Fibroblast of lung (primary cell): ENCODE measurements around the gene TOLLIP. TPM values are rescaled to one million over a fixed set of nuclear protein-coding genes. Genes with fewer than 3 reads are reported as not detected.
A peak's percentile ranks its signal among the peaks of the same experiment; 100 is the strongest.

Experiments used
- DNase-seq, 2 donors: peaks; one replicate each; pipeline versions ENCODE4 v3.0.0 to v3.0.0-alpha.2; 2010; ENCODE audit warnings: low read depth in 2 of 2
- H2AFZ ChIP-seq: 2 replicates; pipeline ENCODE4 v1.5.1; 2012; ENCODE audit warnings: low read length, control low read depth, inconsistent platforms
- H3K27ac ChIP-seq: 2 replicates; pipeline ENCODE4 v1.5.1; 2011; ENCODE audit warnings: low read length, control low read depth; ENCODE audit not compliant: insufficient read depth
- H3K27me3 ChIP-seq: 2 replicates; pipeline ENCODE4 v1.5.1; 2011; ENCODE audit warnings: mild to moderate bottlenecking, low read length; ENCODE audit not compliant: control insufficient read depth, insufficient read depth
- H3K36me3 ChIP-seq: 2 replicates; pipeline ENCODE4 v1.5.1; 2011; ENCODE audit warnings: low read length; ENCODE audit not compliant: control insufficient read depth, insufficient read depth
- H3K4me1 ChIP-seq: 2 replicates; pipeline ENCODE4 v1.5.1; 2011; ENCODE audit warnings: low read length; ENCODE audit not compliant: control insufficient read depth, insufficient read depth; ENCODE audit errors: extremely low read depth
- H3K4me2 ChIP-seq: 2 replicates; pipeline ENCODE4 v1.5.1; 2011; ENCODE audit warnings: low read length, control low read depth; ENCODE audit not compliant: insufficient read depth; ENCODE audit errors: extremely low read depth
- H3K4me3 ChIP-seq, 4 experiments: fragments of 200-600 bp in 1 of 4; sonication (generic) in 1 of 4; replicated peaks in 1 of 4; 2 replicates each; pipeline ENCODE4 v1.5.1; 2011 to 2016; ENCODE audit warnings: low read length in 4 of 4, low read depth in 3 of 4, mild to moderate bottlenecking in 3 of 4, control low read depth in 2 of 4, inconsistent platforms in 1 of 4, mixed read lengths in 1 of 4; ENCODE audit not compliant: insufficient read depth in 1 of 4; ENCODE audit errors: control extremely low read depth in 1 of 4
- H3K79me2 ChIP-seq: 2 replicates; pipeline ENCODE4 v1.5.1; 2012; ENCODE audit warnings: mild to moderate bottlenecking, low read length, inconsistent platforms; ENCODE audit not compliant: control insufficient read depth, insufficient read depth
- H3K9ac ChIP-seq: 2 replicates; pipeline ENCODE4 v1.5.1; 2011; ENCODE audit warnings: mild to moderate bottlenecking, low read length, control low read depth; ENCODE audit not compliant: insufficient read depth
- H3K9me3 ChIP-seq: 2 replicates; pipeline ENCODE4 v1.5.1; 2012; ENCODE audit warnings: low read depth, low read length; ENCODE audit not compliant: control insufficient read depth, insufficient read depth
- H4K20me1 ChIP-seq: 2 replicates; pipeline ENCODE4 v1.5.1; 2011; ENCODE audit warnings: low read length; ENCODE audit not compliant: control insufficient read depth, insufficient read depth; ENCODE audit errors: extremely low read depth
- EZH2 ChIP-seq: IDR thresholded peaks from 2 replicates; pipeline ENCODE4 v1.5.1; 2012; ENCODE audit warnings: low read length, control low read depth, mild to moderate bottlenecking; ENCODE audit errors: missing control alignments
- polyA plus RNA-seq, 2 donors: library from polyadenylated mRNA; depleted of rRNA in 1 of 2; stranded (reverse) in 1 of 2; unstranded in 1 of 2; fragments of >200 nt; gene quantifications; 2 replicates each; pipeline ENCODE4 v1.2.1, GENCODE V29; 2011 to 2012; ENCODE audit warnings: missing spikeins in 1 of 2
- total RNA-seq: library from RNA; depleted of rRNA; stranded (reverse); fragments of >200 nt; gene quantifications from 2 replicates; pipeline ENCODE4 v1.2.1, GENCODE V29; 2014
- TF ChIP-seq, protein P1 (sequence below), 2 donors: IDR thresholded peaks in 1 of 2; conservative IDR thresholded peaks in 1 of 2; 1 replicate in 1 of 2; 2 replicates in 1 of 2; pipeline ENCODE4 v1.5.1; 2011 to 2012; ENCODE audit warnings: low read length in 2 of 2, control low read depth in 1 of 2, inconsistent platforms in 1 of 2, low read depth in 1 of 2, mild to moderate bottlenecking in 1 of 2

Gene TOLLIP
- total and polyA plus RNA-seq, 2 donors (not counting 1 experiment from before 2014, with no cell fraction given) = 28.4 to 34.6 TPM

- peaks cover 2% of the 10 kb centered on the region for H3K36me3 ChIP-seq
- H3K4me1 ChIP-seq = peaks cover 6% of the 10 kb centered on the region
- no peak overlapping the region for H3K4me3 ChIP-seq
- peak; percentile 20 to 44 for DNase-seq
- H3K9ac ChIP-seq = no peak overlapping the region
- H2AFZ ChIP-seq = no peak overlapping the region
- peaks cover 1% of the 10 kb centered on the region for H4K20me1 ChIP-seq
- TF ChIP-seq, protein P1, sequence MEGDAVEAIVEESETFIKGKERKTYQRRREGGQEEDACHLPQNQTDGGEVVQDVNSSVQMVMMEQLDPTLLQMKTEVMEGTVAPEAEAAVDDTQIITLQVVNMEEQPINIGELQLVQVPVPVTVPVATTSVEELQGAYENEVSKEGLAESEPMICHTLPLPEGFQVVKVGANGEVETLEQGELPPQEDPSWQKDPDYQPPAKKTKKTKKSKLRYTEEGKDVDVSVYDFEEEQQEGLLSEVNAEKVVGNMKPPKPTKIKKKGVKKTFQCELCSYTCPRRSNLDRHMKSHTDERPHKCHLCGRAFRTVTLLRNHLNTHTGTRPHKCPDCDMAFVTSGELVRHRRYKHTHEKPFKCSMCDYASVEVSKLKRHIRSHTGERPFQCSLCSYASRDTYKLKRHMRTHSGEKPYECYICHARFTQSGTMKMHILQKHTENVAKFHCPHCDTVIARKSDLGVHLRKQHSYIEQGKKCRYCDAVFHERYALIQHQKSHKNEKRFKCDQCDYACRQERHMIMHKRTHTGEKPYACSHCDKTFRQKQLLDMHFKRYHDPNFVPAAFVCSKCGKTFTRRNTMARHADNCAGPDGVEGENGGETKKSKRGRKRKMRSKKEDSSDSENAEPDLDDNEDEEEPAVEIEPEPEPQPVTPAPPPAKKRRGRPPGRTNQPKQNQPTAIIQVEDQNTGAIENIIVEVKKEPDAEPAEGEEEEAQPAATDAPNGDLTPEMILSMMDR (conservative IDR thresholded peaks at IDR 0.05 in 1 of 2, IDR thresholded peaks at IDR 0.05 in 1 of 2; ENCODE audit: low read depth in 1 of 2, low read length in 2 of 2) = no peak
- peak overlapping the region; percentile 10 for H3K27ac ChIP-seq
- peaks cover 70% of the 10 kb centered on the region for H3K79me2 ChIP-seq
- no peaks in the 10 kb centered on the region for H3K27me3 ChIP-seq
- no peaks in the 10 kb centered on the region for H3K9me3 ChIP-seq
- H3K4me2 ChIP-seq = peak overlapping the region; percentile 25
Observed at GRCh38 chr11:1303973-1304372, 5.5 kb downstream of the TOLLIP start.

DNA sequence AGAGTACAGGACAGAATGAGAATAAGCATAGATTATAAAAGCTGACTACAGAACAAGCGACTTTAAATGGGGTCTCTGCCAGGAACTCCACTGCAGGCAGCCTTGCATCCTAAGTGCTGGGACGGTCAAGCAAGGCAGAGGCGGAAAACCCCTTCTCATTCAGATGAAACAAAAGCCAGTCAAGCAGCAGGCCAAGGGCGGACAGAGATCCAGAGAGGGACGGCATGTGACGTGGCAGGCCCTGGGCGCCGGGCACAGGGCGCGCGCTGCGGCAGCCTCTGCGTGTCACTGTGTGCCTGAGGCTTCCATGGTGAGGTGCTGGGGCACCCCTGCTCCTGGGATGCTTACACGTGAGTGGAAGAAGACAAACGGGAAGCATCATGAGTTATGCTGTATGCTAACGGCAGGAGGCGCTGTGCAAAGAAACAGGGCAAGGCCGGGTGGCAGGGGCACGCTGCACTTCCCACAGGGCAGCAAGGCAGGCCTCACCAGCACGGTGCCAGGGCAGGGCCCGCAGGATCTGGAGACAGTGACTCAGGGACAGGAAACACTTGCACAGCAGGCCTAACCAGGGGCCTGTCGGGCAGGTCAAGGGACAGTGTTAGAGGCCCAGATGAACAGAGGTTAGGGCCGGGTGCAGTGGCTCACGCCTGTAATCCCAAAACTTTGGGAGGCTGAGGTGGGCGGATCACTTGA, 6.2 kb downstream of the TOLLIP start:
- H3K9ac ChIP-seq = no peak overlapping the region

GRCh38 chr11:1302461-1303125, 6.8 kb downstream of the TOLLIP start:
- peaks cover 3% of the 10 kb centered on the region for H3K4me1 ChIP-seq
- H2AFZ ChIP-seq = no peak overlapping the region
- H3K27ac ChIP-seq = no peak overlapping the region
- H3K9me3 ChIP-seq = no peaks in the 10 kb centered on the region
- no peak for DNase-seq
- H3K4me3 ChIP-seq = no peak overlapping the region
- H3K4me2 ChIP-seq = no peak overlapping the region
- peaks cover 65% of the 10 kb centered on the region for H3K79me2 ChIP-seq
- peaks cover 1% of the 10 kb centered on the region for H4K20me1 ChIP-seq
- TF ChIP-seq, protein P1 (conservative IDR thresholded peaks at IDR 0.05 in 1 of 2, IDR thresholded peaks at IDR 0.05 in 1 of 2; ENCODE audit: low read depth in 1 of 2, low read length in 2 of 2) = no peak
- no peak for TF ChIP-seq EZH2
- no peaks in the 10 kb centered on the region for H3K27me3 ChIP-seq
- peaks cover 2% of the 10 kb centered on the region for H3K36me3 ChIP-seq
- no peak overlapping the region for H3K9ac ChIP-seq

More for the DNA sequence above, 6.2 kb downstream of the TOLLIP start:
- Histone ChIP-seq H3K9me3 (no peaks in the 10 kb centered on the region), H2AFZ (no peak overlapping the region), H3K27me3 (no peaks in the 10 kb centered on the region), H3K36me3 (peaks cover 2% of the 10 kb centered on the region), H3K4me2 (no peak overlapping the region), H3K79me2 (peaks cover 68% of the 10 kb centered on the region), H3K4me3 (no peak overlapping the region), H3K4me1 (peaks cover 3% of the 10 kb centered on the region), H4K20me1 (peaks cover 1% of the 10 kb centered on the region), H3K27ac (no peak overlapping the region)
- DNase-seq = peak in 1 of 2 donors; percentile 26
- TF ChIP-seq, protein P1 (conservative IDR thresholded peaks at IDR 0.05 in 1 of 2, IDR thresholded peaks at IDR 0.05 in 1 of 2; ENCODE audit: low read depth in 1 of 2, low read length in 2 of 2) = peak in 1 of 2 donors; percentile 36
- TF ChIP-seq EZH2 = no peak
